ENCODE results near the gene HOXC9. TPM values are rescaled to one million over a fixed set of nuclear protein-coding genes. Genes with fewer than 3 reads are reported as not detected.
A peak's percentile ranks its signal among the peaks of the same experiment; 100 is the strongest.

HOXC9 gene
- total and polyA plus RNA-seq, 2 of the 8 experiments (the other 6 are each of a cell fraction or from before 2014, with no cell fraction given), result not detected

GRCh38 chr12:54034785-54035310 lies 34.9 kb downstream of the HOXC9 start:
- POLR2A ChIA-PET (ENCODE audit: partially characterized antibody), result interaction anchor here (0.6 to 1.0 kb wide), 4 partner anchors 9 to 40 kb away, joined by 3 to 4 read pairs (median 3); no protein-coding TSS in a partner anchor
- Histone ChIP-seq H3K4me3 (ENCODE audit: extremely low read depth in 1 of 4, insufficient read depth in 2 of 4, low read depth in 3 of 4, low read length in 4 of 4) (no peak overlapping the region), H3K79me2 (ENCODE audit: control insufficient read depth in 1 of 2, insufficient read depth in 2 of 2, low read length in 2 of 2) (no peaks in the 10 kb centered on the region), H3K27me3 (replicated peaks in 1 of 4; ENCODE audit: control insufficient read depth in 3 of 4, extremely low read depth in 1 of 4, insufficient read depth in 3 of 4, low read length in 3 of 4) (peaks cover 96 to 100% (median 98%) of the 10 kb centered on the region in 4 experiments), H2BK20ac (ENCODE audit: low read length) (no peak overlapping the region), H3K4ac (replicated peaks; ENCODE audit: insufficient read length, low read depth, low read length) (no peak overlapping the region), H2BK15ac (ENCODE audit: low read length) (no peak overlapping the region), H3K79me1 (ENCODE audit: low read depth, low read length) (no peaks in the 10 kb centered on the region), H2BK120ac (replicated peaks; ENCODE audit: low read depth, low read length) (no peak overlapping the region), H3K56ac (replicated peaks; ENCODE audit: insufficient read length, low read depth, low read length) (no peak overlapping the region), H2BK5ac (ENCODE audit: low read depth, low read length) (no peak overlapping the region), H4K20me1 (replicated peaks in 1 of 2; ENCODE audit: control insufficient read depth in 1 of 2, insufficient read depth in 2 of 2, low read length in 2 of 2) (peaks cover 12 to 23% of the 10 kb centered on the region in 2 experiments), H2BK12ac (ENCODE audit: low read depth, low read length) (no peak overlapping the region), H3K18ac (ENCODE audit: extremely low read depth, low read length) (no peak overlapping the region), H3K4me2 (ENCODE audit: insufficient read depth in 1 of 2, low read depth in 2 of 2, low read length in 2 of 2) (no peak overlapping the region), H3K9me3 (ENCODE audit: insufficient read depth in 2 of 2, low read depth in 1 of 2, low read length in 1 of 2) (no peaks in the 10 kb centered on the region; a peak in 1 of 4 replicates), H2AK5ac (ENCODE audit: low read depth, low read length) (no peak overlapping the region), H4K5ac (ENCODE audit: insufficient read length, low read depth, low read length) (no peak overlapping the region), H3K14ac (ENCODE audit: insufficient read length) (no peak overlapping the region), H4K91ac (replicated peaks; ENCODE audit: insufficient read length, low read length) (no peak overlapping the region), H2AFZ (ENCODE audit: low read length) (no peak overlapping the region), H3K4me1 (replicated peaks in 1 of 4; ENCODE audit: control insufficient read depth in 3 of 4, insufficient read depth in 4 of 4, low read length in 3 of 4) (peaks cover 0 to 7% (median 0%) of the 10 kb centered on the region in 4 experiments; a peak in 4 of 7 replicates), H3K23me2 (ENCODE audit: low read depth, low read length) (no peaks in the 10 kb centered on the region), H4K8ac (ENCODE audit: extremely low read depth, insufficient read depth, low read length) (no peak overlapping the region), H3K27ac (ENCODE audit: low read depth, low read length) (no peak overlapping the region), H3K23ac (ENCODE audit: insufficient read length) (no peak overlapping the region), H3K9ac (replicated peaks in 1 of 4; ENCODE audit: extremely low read depth in 1 of 4, low read depth in 3 of 4, low read length in 3 of 4) (no peak overlapping the region), H3K36me3 (ENCODE audit: control insufficient read depth in 2 of 4, insufficient read depth in 4 of 4, low read length in 3 of 4) (peaks cover 0 to 8% (median 0%) of the 10 kb centered on the region in 4 experiments; a peak in 1 of 8 replicates)
- FAIRE-seq, result no peak
- peak; percentile 37; the same call in 1 of the 2 replicates for TF ChIP-seq CBX8 (IDR thresholded peaks at IDR 0.05; ENCODE audit: borderline replicate concordance, low read depth, low read length)
- TF ChIP-seq EZH2 (IDR thresholded peaks at IDR 0.05; ENCODE audit: low read depth, low read length, severe bottlenecking), result peak; percentile 94
- no peak for TF ChIP-seq POLR2A (IDR thresholded peaks at IDR 0.05; ENCODE audit: control extremely low read depth in 1 of 2, low read depth in 2 of 2, low read length in 2 of 2)
- TF ChIP-seq EP300 (IDR thresholded peaks at IDR 0.05; ENCODE audit: borderline replicate concordance in 1 of 2, low read depth in 2 of 2, low read length in 2 of 2), result no peak
- peak; percentile 90 for TF ChIP-seq SUZ12 (IDR thresholded peaks at IDR 0.05; ENCODE audit: low read length)
- 29% methylated on average over 14 of the region's 22 CpGs; no CpG with 5 or more reads in 1 of the 2 experiments for WGBS, 2 experiments (ENCODE audit: extremely low coverage in 1 of 2, insufficient coverage in 1 of 2, insufficient read length in 1 of 2, insufficient replicate concordance in 2 of 2, low coverage in 1 of 2, low lambda C conversion rate in 2 of 2, missing lambda C conversion rate in 1 of 2)
- CTCF ChIA-PET (ENCODE audit: partially characterized antibody), result interaction anchor here (0.6 to 20.0 kb wide), 13 partner anchors 10 to 180 kb away, joined by 3 to 339 read pairs (median 3); partner anchors contain the start of genes HOXC10, HOXC4 and SMUG1
- no peak for DNase-seq (ENCODE audit: low read depth in 1 of 2, low spot score in 2 of 2)
